SU-DHL-6 (cell line): ENCODE data around the gene ZBTB17.

Experiments used
- H2AFZ ChIP-seq: fragments of 200-600 bp; sonication (generic); 2 replicates; pipeline ENCODE4 v1.6.1; 2014; ENCODE audit warnings: low read depth, mild to moderate bottlenecking, moderate library complexity, mixed read lengths, antibody characterized with exemption, low read length; ENCODE audit not compliant: severe bottlenecking
- H3F3A ChIP-seq: fragments of 200-600 bp; shearing (Covaris generic); 2 replicates; pipeline ENCODE4 v1.6.0; 2016; ENCODE audit warnings: antibody characterized with exemption, mild to moderate bottlenecking; ENCODE audit not compliant: insufficient read depth
- H3K27ac ChIP-seq: fragments of 200-600 bp; sonication (generic); 2 replicates; pipeline ENCODE4 v1.5.1; 2016; ENCODE audit warnings: low read depth, mild to moderate bottlenecking, low read length, moderate library complexity, mixed read lengths
- H3K27me3 ChIP-seq: fragments of 200-600 bp; sonication (generic), shearing (Covaris generic); 2 replicates; pipeline ENCODE4 v1.6.0; 2014; ENCODE audit warnings: mild to moderate bottlenecking, low read length
- H3K36me3 ChIP-seq: fragments of 200-600 bp; sonication (generic); 2 replicates; pipeline ENCODE4 v1.6.1; 2014; ENCODE audit warnings: mild to moderate bottlenecking, low read length, mixed read lengths
- H3K4me2 ChIP-seq: fragments of 300-600, 200-600 bp; shearing (Covaris generic), sonication (generic); 2 replicates; pipeline ENCODE4 v1.6.0; 2014; ENCODE audit warnings: low read length, low read depth, mild to moderate bottlenecking; ENCODE audit not compliant: poor library complexity, severe bottlenecking
- H3K4me3 ChIP-seq: fragments of 200-600 bp; sonication (generic); 2 replicates; pipeline ENCODE4 v1.5.1; 2014; ENCODE audit warnings: antibody characterized with exemption, low read length, mild to moderate bottlenecking, mixed read lengths; ENCODE audit not compliant: insufficient read depth, poor library complexity, severe bottlenecking
- H3K79me2 ChIP-seq: fragments of 200-600 bp; sonication (generic); 2 replicates; pipeline ENCODE4 v1.6.1; 2014; ENCODE audit warnings: mild to moderate bottlenecking, low read length, moderate library complexity; ENCODE audit not compliant: insufficient read depth
- H3K9ac ChIP-seq: fragments of 200-600 bp; sonication (generic); 2 replicates; pipeline ENCODE4 v1.7.0; 2014; ENCODE audit warnings: mild to moderate bottlenecking, low read length
- H3K9me2 ChIP-seq: fragments of 200-600 bp; sonication (generic); replicated peaks from 2 replicates; pipeline ENCODE4 v1.6.1; 2014; ENCODE audit warnings: low read length; ENCODE audit not compliant: insufficient read depth
- H3K9me3 ChIP-seq: fragments of 200-600 bp; sonication (generic); 2 replicates; pipeline ENCODE4 v1.6.1; 2014; ENCODE audit warnings: low read length, mixed read lengths; ENCODE audit not compliant: insufficient read depth
- H4K20me1 ChIP-seq: fragments of 200-600 bp; sonication (generic); 2 replicates; pipeline ENCODE4 v1.6.1; 2014; ENCODE audit warnings: low read depth, mild to moderate bottlenecking, antibody characterized with exemption, low read length, moderate library complexity, mixed read lengths
- CTCF ChIP-seq: fragments of 200-600 bp; sonication (generic); IDR thresholded peaks from one replicate; pipeline ENCODE4 v1.5.1; 2017; ENCODE audit warnings: antibody characterized with exemption, mild to moderate bottlenecking, low read length, moderate library complexity; ENCODE audit not compliant: insufficient read depth, poor library complexity, severe bottlenecking
- EZH2phosphoT487 ChIP-seq: fragments of 200-600 bp; sonication (generic), shearing (Covaris generic); conservative IDR thresholded peaks from 2 replicates; pipeline ENCODE4 v1.6.1; 2018; ENCODE audit warnings: mild to moderate bottlenecking, antibody characterized with exemption, low read length, moderate library complexity, mixed read lengths

ZBTB17 gene

GRCh38 chr1:15947382-15948090 lies 28.4 kb downstream of the ZBTB17 start:
- Histone ChIP-seq H3K4me3 (no peak overlapping the region), H3K36me3 (no peaks in the 10 kb centered on the region), H3K27ac (no peak overlapping the region), H3K4me2 (no peak overlapping the region), H3F3A (no peaks in the 10 kb centered on the region), H3K79me2 (peaks cover 32% of the 10 kb centered on the region), H3K9me3 (no peaks in the 10 kb centered on the region), H3K9me2 (no peaks in the 10 kb centered on the region), H2AFZ (no peak overlapping the region), H3K9ac (no peak overlapping the region), H3K27me3 (no peaks in the 10 kb centered on the region), H4K20me1 (no peaks in the 10 kb centered on the region)
- TF ChIP-seq EZH2phosphoT487, result no peak
- TF ChIP-seq CTCF, result no peak

GRCh38 chr1:15946571-15947381 lies 29.1 kb downstream of the ZBTB17 start:
- H4K20me1 ChIP-seq, result no peaks in the 10 kb centered on the region
- no peak overlapping the region for H3K9ac ChIP-seq
- H3F3A ChIP-seq, result no peaks in the 10 kb centered on the region

GRCh38 chr1:15945832-15946448 lies 30.0 kb downstream of the ZBTB17 start:
- Histone ChIP-seq H3K9me3 (no peaks in the 10 kb centered on the region), H2AFZ (no peak overlapping the region), H3F3A (no peaks in the 10 kb centered on the region), H3K27me3 (no peaks in the 10 kb centered on the region), H3K4me3 (no peak overlapping the region), H4K20me1 (no peaks in the 10 kb centered on the region), H3K36me3 (no peaks in the 10 kb centered on the region), H3K9ac (no peak overlapping the region), H3K79me2 (peaks cover 21% of the 10 kb centered on the region; the same call in 1 of the 2 replicates), H3K27ac (no peak overlapping the region), H3K4me2 (no peak overlapping the region), H3K9me2 (no peaks in the 10 kb centered on the region)
- TF ChIP-seq EZH2phosphoT487 (no peak), CTCF (no peak)

More at GRCh38 chr1:15946571-15947381, 29.1 kb downstream of the ZBTB17 start:
- Histone ChIP-seq H3K4me2 (no peak overlapping the region), H3K9me3 (no peaks in the 10 kb centered on the region), H3K79me2 (peaks cover 25% of the 10 kb centered on the region; the same call in 1 of the 2 replicates), H3K27me3 (no peaks in the 10 kb centered on the region), H3K9me2 (no peaks in the 10 kb centered on the region), H3K4me3 (no peak overlapping the region), H2AFZ (no peak overlapping the region), H3K27ac (no peak overlapping the region), H3K36me3 (no peaks in the 10 kb centered on the region)
- no peak for TF ChIP-seq CTCF
- TF ChIP-seq EZH2phosphoT487, result no peak
